22Rv1 (cell line): ENCODE results near the gene TRIP12.

Source experiments
- H3K27ac ChIP-seq: fragments of 450-650 bp; 2 replicates; pipeline ENCODE4 v1.5.1; 2017
- CTCF ChIP-seq: fragments of 450-650 bp; IDR thresholded peaks from 2 replicates; pipeline ENCODE4 v1.5.1; 2017; ENCODE audit warnings: mild to moderate bottlenecking
- ZFX ChIP-seq: fragments of 450-650 bp; IDR thresholded peaks from 2 replicates; pipeline ENCODE4 v1.6.1; 2017; ENCODE audit warnings: antibody characterized with exemption, borderline replicate concordance

TRIP12 gene

GRCh38 chr2:229738024-229738625 is 183.7 kb downstream of the TRIP12 start:
- TF ChIP-seq CTCF, result no peak
- no peak for TF ChIP-seq ZFX
- H3K27ac ChIP-seq, result no peak overlapping the region

DNA sequence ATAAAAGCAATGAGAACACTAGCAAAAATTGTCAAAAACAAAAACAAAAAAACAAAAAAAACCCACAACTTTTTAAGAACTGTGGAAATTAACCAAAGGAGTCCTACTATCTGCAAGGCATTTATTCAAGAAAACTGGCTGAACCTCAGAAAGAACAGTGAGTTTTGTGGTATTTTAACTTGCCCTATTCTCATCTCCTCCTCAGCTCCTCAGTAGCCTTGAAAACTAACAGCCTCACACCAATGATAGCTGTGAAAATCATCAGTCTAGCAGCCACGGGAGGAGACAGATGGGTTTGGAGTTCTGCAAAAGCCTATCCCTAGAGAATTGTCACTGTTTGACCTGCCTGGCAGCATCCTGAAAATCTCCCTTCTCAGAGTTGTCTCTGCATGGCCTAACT is 187.4 kb downstream of the TRIP12 start:
- TF ChIP-seq CTCF, result no peak
- TF ChIP-seq ZFX, result no peak
- H3K27ac ChIP-seq, result no peak overlapping the region

- TF ChIP-seq ZFX, result no peak
- TF ChIP-seq CTCF, result no peak
- no peak overlapping the region for H3K27ac ChIP-seq
Observed at GRCh38 chr2:229733611-229734245, 188.1 kb downstream of the TRIP12 start.

DNA sequence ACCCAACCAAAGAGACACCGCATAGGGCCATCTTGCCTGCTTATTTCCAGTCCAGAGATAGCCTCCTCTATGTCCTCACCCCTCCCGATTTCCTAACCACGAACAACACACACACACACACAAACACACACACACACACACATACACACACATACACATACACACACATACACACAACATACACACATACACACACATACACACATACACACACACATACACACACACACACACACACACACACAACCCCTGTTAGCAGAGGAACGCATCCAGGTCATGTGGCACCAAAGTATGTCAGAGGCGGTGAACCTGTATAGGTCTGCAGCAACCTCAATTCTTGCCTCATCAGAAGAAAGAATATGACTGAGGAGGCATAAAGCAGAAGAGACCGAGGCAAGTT is 188.9 kb downstream of the TRIP12 start:
- TF ChIP-seq ZFX, result no peak
- TF ChIP-seq CTCF, result no peak
- no peak overlapping the region for H3K27ac ChIP-seq

DNA sequence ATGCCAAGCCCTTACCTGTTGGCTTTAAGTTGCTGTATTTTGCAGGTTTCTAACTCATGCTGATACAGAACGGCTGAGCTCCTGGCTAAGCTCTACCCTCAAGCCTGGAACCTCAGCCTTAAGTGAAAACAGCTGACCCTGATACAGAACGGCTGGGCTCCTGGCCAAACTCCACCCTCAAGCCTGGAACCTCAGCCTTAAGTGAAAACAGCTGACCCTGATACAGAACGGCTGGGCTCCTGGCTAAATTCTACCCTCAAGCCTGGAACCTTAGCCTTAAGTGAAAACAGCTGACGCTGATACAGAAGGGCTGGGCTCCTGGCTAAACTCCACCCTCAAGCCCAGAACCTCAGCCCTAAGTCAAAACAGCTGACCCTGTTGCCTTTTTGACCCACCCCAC is 189.9 kb downstream of the TRIP12 start:
- TF ChIP-seq CTCF (no peak), ZFX (no peak)
- no peak overlapping the region for H3K27ac ChIP-seq

GRCh38 chr2:229731363-229731762 is 190.4 kb downstream of the TRIP12 start:
- TF ChIP-seq CTCF, result no peak
- no peak for TF ChIP-seq ZFX
- H3K27ac ChIP-seq, result no peak overlapping the region

- no peak overlapping the region for H3K27ac ChIP-seq
- TF ChIP-seq ZFX (no peak), CTCF (no peak)
Observed at GRCh38 chr2:229728370-229728769, 193.4 kb downstream of the TRIP12 start.
